AG09319 (cell line): Measurements from ENCODE around the gene SYNPO.

ENCODE experiments used
- DNase-seq: peaks from one replicate; pipeline ENCODE4 v3.0.0-alpha.2; 2010; ENCODE audit warnings: low read depth; ENCODE audit errors: extremely low read depth
- TF ChIP-seq, protein P1 (sequence below): IDR thresholded peaks from 2 replicates; pipeline ENCODE4 v1.5.1; 2011; ENCODE audit warnings: low read depth, mild to moderate bottlenecking, inconsistent platforms, low read length, moderate library complexity

Gene SYNPO

DNA sequence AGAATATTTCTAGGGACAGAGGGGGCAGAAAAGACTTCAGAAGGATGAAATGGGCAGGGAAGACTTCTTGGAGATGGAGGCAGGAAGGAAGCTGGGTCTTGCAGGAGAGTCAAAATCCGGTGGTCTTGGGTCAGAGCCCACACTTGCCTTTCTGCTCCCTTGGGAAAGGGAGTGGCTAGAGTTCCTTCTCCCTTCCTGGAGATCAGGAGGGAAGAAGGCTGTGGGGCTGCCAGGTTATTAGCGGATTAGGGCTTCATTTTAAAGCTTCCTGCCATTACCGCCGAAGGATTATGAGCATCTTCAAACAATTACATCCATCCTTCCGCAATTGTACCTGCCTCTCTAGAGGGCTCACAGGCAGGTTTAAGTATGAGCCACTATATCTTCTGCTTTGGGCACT is 19.2 kb upstream of the SYNPO start:
- TF ChIP-seq, protein P1, sequence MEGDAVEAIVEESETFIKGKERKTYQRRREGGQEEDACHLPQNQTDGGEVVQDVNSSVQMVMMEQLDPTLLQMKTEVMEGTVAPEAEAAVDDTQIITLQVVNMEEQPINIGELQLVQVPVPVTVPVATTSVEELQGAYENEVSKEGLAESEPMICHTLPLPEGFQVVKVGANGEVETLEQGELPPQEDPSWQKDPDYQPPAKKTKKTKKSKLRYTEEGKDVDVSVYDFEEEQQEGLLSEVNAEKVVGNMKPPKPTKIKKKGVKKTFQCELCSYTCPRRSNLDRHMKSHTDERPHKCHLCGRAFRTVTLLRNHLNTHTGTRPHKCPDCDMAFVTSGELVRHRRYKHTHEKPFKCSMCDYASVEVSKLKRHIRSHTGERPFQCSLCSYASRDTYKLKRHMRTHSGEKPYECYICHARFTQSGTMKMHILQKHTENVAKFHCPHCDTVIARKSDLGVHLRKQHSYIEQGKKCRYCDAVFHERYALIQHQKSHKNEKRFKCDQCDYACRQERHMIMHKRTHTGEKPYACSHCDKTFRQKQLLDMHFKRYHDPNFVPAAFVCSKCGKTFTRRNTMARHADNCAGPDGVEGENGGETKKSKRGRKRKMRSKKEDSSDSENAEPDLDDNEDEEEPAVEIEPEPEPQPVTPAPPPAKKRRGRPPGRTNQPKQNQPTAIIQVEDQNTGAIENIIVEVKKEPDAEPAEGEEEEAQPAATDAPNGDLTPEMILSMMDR = no peak
- DNase-seq = no peak

DNA sequence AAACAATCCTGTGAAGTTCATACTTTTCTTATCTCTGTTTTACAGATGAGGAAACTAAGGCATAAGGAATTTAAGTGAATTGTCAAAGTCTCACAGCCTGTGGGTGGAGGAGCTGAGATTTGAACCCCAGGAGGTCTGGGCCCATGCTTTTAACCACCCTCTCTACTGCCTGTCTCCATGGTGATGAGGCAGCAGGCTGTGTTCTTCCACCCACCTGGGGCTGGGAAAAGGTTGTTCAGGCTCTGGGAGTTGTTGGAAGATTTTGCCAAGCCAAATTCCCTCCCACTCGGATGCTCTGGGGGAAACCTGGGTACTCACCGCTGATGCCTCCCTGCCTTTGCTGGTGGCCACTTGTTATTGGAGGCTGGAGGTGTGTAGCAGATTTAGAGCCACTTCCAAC is 18.3 kb upstream of the SYNPO start:
- no peak for DNase-seq
- TF ChIP-seq, protein P1 = no peak

DNA sequence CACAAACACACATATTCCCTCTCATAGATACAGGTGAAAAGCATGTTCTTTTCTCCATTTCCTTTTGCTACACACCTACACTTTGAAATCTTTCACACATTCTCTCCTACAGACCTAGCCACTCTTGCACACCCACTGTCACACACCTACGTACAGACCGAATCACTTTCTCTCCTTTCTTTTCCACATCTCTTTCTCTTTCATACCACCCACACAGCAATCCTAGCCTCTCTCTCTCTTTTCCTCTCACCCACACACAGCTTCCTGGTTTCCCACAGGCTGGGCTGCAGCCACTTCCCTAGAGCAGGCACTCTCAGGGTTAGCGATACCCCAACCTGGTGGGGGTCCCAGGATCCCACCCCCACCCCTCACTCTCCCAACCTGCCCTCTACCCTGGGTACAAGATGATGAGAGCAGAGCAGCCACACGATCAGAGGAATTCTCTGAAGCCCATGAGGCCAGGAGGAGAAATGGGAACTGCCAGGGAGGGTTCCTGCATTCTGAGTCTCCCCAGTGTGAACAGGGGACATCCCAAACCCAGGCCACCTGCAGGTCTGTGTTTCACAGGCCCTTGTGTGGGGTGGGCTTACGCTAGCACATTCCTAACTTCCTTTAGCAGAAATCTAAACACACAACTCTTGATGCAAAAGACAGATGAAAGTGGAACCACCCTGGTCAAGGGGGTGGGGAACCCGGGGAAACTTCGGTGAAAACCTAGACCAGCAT is 17.1 kb upstream of the SYNPO start:
- DNase-seq = no peak
- TF ChIP-seq, protein P1 = no peak

DNA sequence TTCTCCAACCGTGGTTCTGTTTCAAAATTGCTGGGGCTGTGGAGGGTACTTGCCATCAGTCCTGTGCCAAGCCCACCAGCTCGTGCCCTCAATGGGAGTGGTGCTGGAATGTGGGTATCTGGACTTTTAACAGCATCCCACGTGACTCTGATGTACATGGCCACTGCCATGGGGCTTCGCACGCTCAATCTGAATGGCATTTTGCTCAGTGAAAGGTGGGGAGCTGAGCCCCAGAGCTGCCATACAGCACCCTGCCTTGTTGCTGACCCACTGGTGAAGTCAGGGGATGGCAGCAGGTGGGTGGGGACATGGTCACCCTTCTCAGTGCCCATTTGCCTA is 16.6 kb upstream of the SYNPO start:
- TF ChIP-seq, protein P1 = no peak
- DNase-seq = no peak

DNA sequence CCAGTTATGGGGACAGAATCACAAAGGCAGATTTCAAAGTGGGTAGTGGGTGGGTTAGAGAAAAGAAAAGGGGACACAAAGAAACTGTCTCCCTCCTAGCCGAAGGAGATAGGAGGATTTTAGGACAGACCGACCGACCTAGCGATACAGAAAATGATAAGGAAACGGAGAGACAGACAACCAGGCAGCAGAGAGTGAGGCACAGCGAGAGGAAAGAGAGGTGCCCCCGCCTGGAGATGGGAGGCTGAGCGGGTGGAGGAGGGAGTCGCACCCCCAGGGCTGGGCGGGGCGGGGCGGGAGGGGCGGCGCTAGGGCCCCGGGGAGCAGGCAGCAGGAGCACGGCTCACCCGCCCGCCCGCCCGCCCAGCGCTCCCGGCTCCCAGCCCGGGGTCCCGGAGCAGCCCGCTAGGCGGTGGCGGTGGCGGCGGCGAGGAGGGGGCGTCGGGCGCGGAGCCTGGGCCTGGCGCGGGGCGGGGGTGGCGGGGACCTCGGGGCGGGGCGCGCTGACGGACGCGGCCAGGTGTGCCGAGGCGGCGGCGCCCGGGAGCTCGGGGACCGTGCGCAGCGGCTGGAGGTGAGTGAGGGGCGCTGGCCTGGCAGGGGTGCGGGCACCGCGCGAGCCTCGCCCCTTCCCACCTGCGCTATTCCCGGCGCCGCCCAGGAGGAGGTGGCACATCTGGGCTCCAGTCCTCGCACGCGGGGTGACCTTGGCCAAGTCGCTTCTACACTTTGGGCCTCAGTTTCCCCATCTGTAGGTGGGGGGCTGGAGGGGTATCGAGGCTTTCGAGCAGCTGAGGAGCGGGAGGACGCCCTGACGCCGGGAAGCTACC is 15.9 kb upstream of the SYNPO start:
- TF ChIP-seq, protein P1 = no peak
- DNase-seq = no peak

DNA sequence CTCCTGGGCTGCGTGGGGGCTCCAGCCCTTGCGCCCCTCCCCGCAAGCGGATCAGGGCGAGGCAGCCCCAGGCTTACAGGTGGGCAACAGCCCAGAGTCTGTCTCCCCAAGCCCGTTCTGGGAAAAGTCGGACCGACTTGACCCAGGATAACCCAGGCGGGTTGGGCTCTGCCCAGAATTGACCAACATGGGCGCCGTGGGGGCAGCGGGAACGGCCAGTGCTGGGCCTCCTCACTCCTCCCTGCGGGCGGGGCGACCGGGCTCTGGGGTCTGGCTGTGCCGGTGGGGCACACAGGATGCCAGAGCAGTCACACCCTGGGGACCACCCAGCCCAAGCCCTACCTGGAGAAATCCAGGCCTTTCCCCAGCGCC is 15.3 kb upstream of the SYNPO start:
- TF ChIP-seq, protein P1 = no peak
- DNase-seq = no peak
